Left ventricle myocardium inferior (tissue), 1 donor: ENCODE data around the gene PRKCE. TPM values are rescaled to one million over a fixed set of nuclear protein-coding genes. Genes with fewer than 3 reads are reported as not detected.
"Not testable (repeated sequence)": the region's sequence is repeated elsewhere in the genome, so short reads cannot be mapped to it uniquely, and the experiment has no call there.

Experiments used
- DNase-seq: peaks from one replicate; pipeline ENCODE4 v3.0.0-alpha.2; 2020
- H3K27ac ChIP-seq: fragments of 200-600 bp; replicated peaks from 2 replicates; pipeline ENCODE4 v1.8.0; 2021
- H3K27me3 ChIP-seq: fragments of 200-600 bp; 2 replicates; pipeline ENCODE4 v1.8.0; 2021; ENCODE audit warnings: low read depth
- H3K36me3 ChIP-seq: fragments of 200-600 bp; 2 replicates; pipeline ENCODE4 v1.8.0; 2021
- H3K4me1 ChIP-seq: fragments of 200-600 bp; 2 replicates; pipeline ENCODE4 v1.8.0; 2021
- H3K4me3 ChIP-seq: fragments of 200-600 bp; 2 replicates; pipeline ENCODE4 v1.8.0; 2021; ENCODE audit warnings: mild to moderate bottlenecking, moderate library complexity
- H3K9me3 ChIP-seq: fragments of 200-600 bp; replicated peaks from 2 replicates; pipeline ENCODE4 v1.8.0; 2021
- CTCF ChIP-seq: fragments of 200-600 bp; IDR thresholded peaks from 2 replicates; pipeline ENCODE4 v1.8.0; 2021; ENCODE audit warnings: antibody characterized with exemption, mild to moderate bottlenecking, borderline replicate concordance
- intact Hi-C: fragments of 100-400 bp; cut with micrococcal nuclease; formaldehyde crosslinking; loops from one replicate; pipeline ENCODE4 v1.11.0; 2022
- total RNA-seq: library from RNA; stranded (reverse); fragmentation: NEBNext Ultra II Directional; extraction: Animal tissue kit (Norgen Biotek cat#: 25700); gene quantifications from one replicate; pipeline ENCODE4 v1.2.1, GENCODE V29; 2021
- donor health status: DM: no; HTN: yes; CAD: no; lungs with severe emphysema.

The PRKCE gene
- total RNA-seq, 1 donor from 2014 or later, result 14.7 TPM

DNA sequence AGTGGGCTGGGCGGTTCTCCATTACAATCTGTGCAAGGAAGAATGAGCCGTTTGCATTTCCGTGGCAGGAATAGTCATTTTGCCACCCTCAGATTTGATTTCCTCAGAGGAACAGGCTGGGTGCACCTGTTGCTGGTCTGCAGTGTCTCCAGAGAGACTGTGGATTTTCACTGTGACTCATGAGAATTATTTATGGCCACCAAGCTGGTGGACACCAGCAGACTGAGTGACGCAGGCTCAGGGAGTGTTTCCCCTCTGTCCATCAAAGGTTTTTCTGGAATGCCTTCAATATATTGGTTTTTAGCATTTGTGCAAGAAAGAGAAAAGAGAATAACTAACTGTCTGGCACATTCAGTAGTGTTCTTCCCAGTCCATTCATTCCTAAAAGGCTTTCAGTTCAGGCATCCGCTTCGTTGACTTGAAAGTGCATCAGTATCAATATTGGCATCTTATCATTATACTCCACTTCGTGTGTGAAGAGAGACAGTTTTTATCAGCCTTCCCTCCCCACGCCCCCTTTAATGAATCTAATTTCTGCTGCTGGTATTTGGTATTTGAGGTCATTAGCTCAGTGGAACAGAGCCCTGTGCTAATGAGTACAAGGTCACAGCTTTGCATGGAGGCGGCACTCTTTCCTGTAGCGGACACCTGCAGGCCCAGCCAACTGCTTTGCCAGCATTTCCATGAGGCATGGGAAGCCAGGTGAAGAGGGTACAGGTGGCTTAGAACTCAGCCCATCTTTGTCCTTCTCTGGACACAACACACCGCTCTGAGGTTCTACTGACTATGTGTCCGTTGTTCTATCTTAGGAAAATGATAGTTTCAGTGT, 39.9 kb downstream of the PRKCE start:
- Histone ChIP-seq H3K9me3 (no peaks in the 10 kb centered on the region), H3K36me3 (no peaks in the 10 kb centered on the region), H3K27ac (no peak overlapping the region), H3K27me3 (no peaks in the 10 kb centered on the region), H3K4me3 (no peak overlapping the region), H3K4me1 (peaks cover 48% of the 10 kb centered on the region)
- DNase-seq, result no peak
- intact Hi-C loops, result no loop called here
- TF ChIP-seq CTCF, result no peak

DNA sequence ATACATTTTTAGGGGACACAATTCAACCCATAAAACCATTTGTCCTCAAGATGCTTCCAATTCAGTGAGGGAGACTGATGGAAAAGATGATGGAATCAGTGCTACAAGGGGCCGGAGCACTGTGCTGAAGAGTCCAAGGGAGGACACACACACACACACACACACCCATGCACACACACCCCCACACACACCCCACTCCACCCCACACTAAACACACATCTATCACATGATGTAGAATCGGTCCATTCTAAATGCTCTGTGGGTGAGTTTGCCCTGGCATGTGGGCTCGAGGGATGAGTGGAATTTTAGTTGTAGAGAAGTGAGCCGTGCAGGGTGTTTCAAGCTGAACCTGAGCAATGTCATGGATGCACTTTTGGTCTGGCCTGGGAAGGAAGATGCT, 41.1 kb downstream of the PRKCE start:
- Histone ChIP-seq H3K4me3 (no peak overlapping the region), H3K27me3 (no peaks in the 10 kb centered on the region), H3K4me1 (peaks cover 60% of the 10 kb centered on the region), H3K36me3 (no peaks in the 10 kb centered on the region), H3K27ac (no peak overlapping the region), H3K9me3 (no peaks in the 10 kb centered on the region)
- TF ChIP-seq CTCF, result no peak
- intact Hi-C loops, result no loop called here
- no peak for DNase-seq

DNA sequence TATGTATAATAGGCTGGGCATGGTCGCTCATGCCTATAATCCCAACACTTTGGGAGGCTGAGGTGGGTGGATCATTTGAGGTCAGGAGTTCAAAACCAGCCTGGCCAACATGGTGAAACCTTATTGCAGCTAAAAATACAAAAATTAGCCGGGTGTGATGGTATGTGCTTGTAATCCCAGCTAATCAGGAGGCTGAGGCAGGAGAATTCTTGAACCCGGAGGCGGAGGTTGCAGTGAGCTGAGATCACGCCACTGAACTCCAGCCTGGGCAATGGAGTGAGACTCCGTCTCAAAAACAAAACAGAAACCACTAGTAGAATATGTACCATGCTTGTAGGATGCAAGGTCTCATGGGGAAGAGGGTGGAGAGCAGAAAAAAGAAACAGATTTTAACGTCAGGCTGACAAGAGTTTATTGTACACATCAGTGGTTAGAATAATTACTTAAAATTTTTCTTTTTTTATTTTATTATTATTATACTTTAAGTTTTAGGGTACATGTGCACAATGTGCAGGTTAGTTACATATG, 44.1 kb downstream of the PRKCE start:
- H3K36me3 ChIP-seq, H3K27ac ChIP-seq, H3K9me3 ChIP-seq, H3K27me3 ChIP-seq, intact Hi-C loops, DNase-seq, H3K4me3 ChIP-seq: not testable (repeated sequence)
- peaks cover 60% of the 10 kb centered on the region for H3K4me1 ChIP-seq

DNA sequence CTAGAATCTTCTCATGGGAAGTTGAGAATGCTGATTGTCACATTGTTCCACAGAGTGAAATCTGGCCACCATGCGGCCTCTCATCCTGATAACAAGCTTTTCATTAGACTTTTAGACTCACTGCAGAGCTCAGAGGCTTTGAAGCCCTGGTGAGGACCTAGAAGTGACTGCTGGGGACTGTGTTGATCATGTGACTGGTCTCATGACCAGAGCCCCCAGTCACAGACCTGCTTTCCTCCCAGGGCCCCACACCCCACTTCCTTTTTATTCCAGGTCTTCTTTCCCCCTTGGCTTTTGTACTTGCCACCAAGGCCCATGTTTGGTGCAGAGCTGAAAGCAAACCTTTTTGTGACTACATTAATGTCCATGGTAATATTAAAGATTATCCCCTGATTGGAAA, 45.2 kb downstream of the PRKCE start:
- TF ChIP-seq CTCF, result no peak
- intact Hi-C loops, result no loop called here

DNA sequence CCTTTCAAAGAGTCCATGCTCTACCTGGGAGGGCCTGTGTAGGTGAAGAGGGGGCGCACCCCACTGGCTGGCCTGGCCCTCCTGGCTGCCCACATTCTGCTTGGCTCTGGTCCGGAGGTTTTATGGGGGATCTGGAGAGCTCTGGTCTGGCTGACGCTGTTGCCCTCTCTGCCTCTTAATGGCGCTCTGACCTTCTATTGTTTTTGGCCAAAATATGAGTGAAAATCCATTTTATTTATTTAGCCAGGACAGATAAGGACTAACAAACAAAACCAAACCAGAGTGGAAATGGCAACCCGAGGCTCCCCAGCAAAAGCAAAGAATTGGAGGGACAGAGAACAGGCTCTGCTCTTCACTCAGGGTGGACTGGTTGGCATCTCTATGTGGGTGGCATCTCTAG, 45.7 kb downstream of the PRKCE start:
- no peak overlapping the region for H3K4me3 ChIP-seq
- H3K27me3 ChIP-seq, result no peaks in the 10 kb centered on the region
- H3K27ac ChIP-seq, result no peak overlapping the region
- H3K36me3 ChIP-seq, result no peaks in the 10 kb centered on the region
- H3K9me3 ChIP-seq, result no peaks in the 10 kb centered on the region
- TF ChIP-seq CTCF, result no peak
- intact Hi-C loops, result no loop called here
- H3K4me1 ChIP-seq, result peaks cover 48% of the 10 kb centered on the region
- DNase-seq, result no peak

More for the DNA sequence above, 45.2 kb downstream of the PRKCE start:
- Histone ChIP-seq H3K36me3 (no peaks in the 10 kb centered on the region), H3K27ac (no peak overlapping the region), H3K4me1 (peaks cover 53% of the 10 kb centered on the region), H3K4me3 (no peak overlapping the region), H3K27me3 (no peaks in the 10 kb centered on the region), H3K9me3 (no peaks in the 10 kb centered on the region)
- no peak for DNase-seq

GRCh38 chr2:45698554-45698953, 47.1 kb downstream of the PRKCE start:
- TF ChIP-seq CTCF, result no peak
- Histone ChIP-seq H3K27me3 (no peaks in the 10 kb centered on the region), H3K27ac (peak overlapping the region; percentile 12), H3K4me1 (peaks cover 48% of the 10 kb centered on the region), H3K9me3 (no peaks in the 10 kb centered on the region), H3K4me3 (no peak overlapping the region), H3K36me3 (no peaks in the 10 kb centered on the region)
- no peak for DNase-seq
- intact Hi-C loops, result no loop called here
